ENCODE data around the gene TNFSF13.

Gene TNFSF13

DNA sequence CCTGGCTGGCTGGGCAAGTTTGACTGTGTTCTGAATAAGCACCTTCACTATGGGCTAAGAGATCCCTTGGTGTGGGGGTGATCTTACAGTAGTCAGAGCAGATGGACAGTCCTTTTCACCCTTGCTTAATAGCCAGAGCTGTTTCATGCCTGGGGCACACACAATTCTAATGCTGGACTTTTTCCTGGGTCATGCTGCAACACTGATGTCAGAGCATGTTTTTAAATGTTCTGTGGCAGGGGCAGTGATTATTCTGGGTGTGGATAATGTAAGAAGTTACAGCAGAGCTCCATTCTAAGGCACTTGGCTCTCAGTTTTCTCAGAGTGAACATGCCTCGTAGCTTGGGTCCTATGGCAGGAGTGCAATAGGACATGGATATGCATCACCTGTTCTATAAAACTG is 16.9 kb downstream of the TNFSF13 start:
- no peak for DNase-seq (ENCODE audit: low read depth)

DNA sequence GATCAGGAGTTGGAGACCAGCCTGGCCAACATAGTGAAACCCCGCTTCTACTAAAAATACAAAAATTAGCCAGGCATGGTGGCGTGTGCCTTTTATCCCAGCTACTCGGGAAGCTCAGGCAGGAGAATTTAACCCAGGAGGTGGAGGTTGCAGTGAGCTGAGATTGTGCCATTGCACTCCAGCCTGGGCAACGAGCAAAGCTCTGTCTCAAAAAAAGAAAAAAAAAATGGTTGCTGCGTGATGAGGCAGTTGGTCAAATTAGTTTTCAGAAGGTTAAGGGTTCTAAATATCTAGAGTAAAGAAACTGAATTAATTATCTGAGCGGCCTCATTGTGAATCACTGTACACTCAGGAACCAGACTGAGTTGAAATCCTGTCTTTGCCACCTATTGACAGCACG is 17.4 kb downstream of the TNFSF13 start:
- DNase-seq (ENCODE audit: low read depth), result no peak

DNA sequence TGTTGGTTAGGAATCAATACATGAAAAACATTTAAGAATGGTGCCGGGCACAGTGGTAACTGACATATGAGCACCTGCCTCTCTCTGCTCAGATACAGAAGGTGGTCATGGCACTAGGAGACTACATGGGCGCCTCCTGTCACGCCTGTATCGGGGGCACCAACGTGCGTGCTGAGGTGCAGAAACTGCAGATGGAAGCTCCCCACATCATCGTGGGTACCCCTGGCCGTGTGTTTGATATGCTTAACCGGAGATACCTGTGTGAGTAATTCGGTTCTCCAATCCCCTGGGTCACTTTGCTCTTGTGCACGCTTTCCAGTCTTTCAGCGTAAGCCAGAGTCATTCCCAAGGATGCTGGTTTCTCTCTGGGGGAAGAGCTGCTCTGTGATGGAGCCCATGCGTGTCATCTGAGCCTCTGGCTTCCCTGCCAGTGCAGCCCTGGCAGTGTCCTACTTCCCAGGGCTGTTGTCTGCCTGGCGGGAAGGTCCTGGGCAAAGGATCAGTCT is 17.9 kb downstream of the TNFSF13 start:
- DNase-seq (ENCODE audit: low read depth), result no peak

DNA sequence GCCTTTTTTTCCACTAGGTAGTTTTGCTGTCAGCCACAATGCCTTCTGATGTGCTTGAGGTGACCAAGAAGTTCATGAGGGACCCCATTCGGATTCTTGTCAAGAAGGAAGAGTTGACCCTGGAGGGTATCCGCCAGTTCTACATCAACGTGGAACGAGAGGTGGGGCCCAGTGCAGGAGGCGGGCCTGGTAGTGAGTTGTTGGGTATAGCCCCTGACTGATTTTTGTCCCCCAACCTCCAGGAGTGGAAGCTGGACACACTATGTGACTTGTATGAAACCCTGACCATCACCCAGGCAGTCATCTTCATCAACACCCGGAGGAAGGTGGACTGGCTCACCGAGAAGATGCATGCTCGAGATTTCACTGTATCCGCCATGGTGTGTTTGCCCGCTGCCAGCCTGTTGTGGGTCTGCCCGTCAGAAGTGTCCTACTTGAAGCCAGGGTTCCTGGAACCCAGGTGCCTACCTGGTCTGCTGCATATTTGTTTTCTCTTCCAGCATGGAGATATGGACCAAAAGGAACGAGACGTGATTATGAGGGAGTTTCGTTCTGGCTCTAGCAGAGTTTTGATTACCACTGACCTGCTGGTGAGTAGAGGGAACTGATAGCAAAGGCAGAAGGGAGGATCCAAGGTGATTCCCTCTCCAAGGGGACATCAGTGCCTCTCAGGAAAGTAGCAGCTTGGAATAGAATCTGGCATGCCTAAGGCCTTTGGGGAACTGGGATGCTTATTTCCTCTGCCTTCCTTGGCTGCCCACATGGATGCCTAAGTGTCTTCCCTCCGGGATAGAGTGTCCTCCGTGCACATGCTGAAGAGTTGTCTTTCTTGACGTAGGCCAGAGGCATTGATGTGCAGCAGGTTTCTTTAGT is 19.0 kb downstream of the TNFSF13 start:
- DNase-seq (ENCODE audit: low read depth), result no peak

DNA sequence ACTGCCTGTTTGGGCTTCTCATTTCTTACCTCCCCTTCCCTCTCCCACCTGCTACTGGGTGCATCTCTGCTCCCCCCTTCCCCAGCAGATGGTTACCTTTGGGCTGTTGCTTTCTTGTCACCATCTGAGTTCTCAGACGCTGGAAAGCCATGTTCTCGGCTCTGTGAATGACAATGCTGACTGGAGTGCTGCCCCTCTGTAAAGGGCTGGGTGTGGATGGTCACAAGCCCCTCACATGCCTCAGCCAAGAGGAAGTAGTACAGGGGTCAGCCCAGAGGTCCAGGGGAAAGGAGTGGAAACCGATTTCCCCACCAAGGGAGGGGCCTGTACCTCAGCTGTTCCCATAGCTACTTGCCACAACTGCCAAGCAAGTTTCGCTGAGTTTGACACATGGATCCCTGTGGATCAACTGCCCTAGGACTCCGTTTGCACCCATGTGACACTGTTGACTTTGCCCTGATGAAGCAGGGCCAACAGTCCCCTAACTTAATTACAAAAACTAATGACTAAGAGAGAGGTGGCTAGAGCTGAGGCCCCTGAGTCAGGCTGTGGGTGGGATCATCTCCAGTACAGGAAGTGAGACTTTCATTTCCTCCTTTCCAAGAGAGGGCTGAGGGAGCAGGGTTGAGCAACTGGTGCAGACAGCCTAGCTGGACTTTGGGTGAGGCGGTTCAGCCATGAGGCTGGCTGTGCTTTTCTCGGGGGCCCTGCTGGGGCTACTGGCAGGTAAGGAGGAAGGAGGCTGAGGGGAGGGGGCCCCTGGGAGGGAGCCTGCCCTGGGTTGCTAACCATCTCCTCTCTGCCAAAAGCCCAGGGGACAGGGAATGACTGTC is 20.7 kb downstream of the TNFSF13 start, which contains the start of gene CD68:
CD68 (plus strand) TSS at position 638 of the 833 bp plus-strand sequence; CDS start at position 678, 40 bp downstream.
- DNase-seq (ENCODE audit: low read depth), result peak; percentile 54

DNA sequence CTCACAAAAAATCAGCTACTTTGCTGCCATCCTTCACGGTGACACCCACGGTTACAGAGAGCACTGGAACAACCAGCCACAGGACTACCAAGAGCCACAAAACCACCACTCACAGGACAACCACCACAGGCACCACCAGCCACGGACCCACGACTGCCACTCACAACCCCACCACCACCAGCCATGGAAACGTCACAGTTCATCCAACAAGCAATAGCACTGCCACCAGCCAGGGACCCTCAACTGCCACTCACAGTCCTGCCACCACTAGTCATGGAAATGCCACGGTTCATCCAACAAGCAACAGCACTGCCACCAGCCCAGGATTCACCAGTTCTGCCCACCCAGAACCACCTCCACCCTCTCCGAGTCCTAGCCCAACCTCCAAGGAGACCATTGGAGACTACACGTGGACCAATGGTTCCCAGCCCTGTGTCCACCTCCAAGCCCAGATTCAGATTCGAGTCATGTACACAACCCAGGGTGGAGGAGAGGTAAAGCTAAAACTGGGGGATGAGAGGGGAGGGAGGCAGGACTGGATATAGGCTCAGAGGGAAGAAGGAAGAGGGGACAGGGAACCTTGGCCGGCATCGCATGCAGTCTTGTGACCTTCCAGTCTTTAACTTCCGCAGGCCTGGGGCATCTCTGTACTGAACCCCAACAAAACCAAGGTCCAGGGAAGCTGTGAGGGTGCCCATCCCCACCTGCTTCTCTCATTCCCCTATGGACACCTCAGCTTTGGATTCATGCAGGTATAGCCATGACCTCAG is 21.5 kb downstream of the TNFSF13 start:
- no peak for DNase-seq (ENCODE audit: low read depth)

DNA sequence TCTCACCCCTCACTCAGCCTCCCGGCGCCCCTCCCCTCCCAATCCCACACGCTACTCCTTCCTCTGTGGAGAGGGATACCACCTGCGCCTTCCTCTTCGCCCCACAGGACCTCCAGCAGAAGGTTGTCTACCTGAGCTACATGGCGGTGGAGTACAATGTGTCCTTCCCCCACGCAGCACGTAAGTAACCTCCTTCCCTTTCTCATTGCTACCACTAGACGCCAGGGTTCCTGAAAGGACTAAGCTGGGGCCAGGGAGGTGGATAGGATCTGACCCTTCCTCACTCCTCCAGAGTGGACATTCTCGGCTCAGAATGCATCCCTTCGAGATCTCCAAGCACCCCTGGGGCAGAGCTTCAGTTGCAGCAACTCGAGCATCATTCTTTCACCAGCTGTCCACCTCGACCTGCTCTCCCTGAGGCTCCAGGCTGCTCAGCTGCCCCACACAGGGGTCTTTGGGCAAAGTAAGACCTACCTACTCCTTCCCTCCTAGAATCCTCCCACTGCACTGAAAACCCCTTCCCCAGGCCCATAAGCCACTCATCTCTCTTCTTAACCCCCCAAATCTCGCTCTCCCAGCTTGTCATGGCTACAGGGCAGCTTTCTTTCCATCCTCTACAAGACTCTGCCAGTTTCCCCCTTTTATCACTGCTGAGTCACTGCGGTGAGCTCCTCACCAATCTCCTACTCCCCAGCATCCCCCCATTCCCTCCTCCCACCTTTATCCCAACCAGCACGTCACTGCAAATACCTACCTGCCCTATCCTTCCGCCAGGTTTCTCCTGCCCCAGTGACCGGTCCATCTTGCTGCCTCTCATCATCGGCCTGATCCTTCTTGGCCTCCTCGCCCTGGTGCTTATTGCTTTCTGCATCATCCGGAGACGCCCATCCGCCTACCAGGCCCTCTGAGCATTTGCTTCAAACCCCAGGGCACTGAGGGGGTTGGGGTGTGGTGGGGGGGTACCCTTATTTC is 22.3 kb downstream of the TNFSF13 start:
- no peak for DNase-seq (ENCODE audit: low read depth)

DNA sequence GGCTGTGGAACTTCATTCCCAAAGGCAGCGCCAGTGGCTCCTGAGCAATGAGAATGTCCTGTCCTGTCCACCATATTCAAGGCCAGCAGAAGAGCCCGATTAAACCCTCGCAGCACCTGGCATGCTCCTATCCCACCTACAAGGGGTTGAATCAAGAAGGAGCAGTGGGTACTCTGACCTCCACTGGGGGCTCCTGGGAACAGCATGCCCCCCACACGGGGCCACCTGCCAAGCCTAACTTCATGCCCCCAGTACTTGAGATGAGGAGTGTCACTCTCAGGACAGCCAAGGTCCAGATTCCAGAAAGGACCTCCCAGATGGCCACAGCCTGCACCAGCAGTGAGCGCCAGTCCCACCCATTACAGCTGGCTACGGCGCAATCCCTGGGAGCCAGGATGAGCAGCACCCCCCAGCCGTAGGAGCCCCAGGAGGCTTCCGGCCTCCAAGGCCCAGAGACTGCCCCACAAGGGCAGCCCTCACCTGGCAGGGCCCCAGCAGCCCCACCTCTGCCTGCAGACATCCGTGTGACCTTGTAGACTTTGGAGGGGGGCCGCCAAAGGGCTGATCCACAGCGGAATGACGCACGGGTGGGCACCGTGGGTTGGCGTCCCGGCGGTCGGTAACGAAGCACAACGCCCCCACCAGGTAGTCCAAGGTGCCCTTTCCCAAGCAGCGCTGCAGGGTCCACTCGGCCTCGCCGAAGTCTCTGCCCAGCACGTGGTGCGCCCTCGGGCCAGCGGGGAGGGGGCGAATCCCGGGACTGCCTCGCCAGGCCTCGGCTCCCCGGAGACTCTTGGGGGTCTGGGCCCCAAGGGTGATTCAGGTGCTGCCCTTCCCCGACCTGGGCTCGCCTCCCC is 24.1 kb downstream of the TNFSF13 start:
- no peak for DNase-seq (ENCODE audit: low read depth)

DNA sequence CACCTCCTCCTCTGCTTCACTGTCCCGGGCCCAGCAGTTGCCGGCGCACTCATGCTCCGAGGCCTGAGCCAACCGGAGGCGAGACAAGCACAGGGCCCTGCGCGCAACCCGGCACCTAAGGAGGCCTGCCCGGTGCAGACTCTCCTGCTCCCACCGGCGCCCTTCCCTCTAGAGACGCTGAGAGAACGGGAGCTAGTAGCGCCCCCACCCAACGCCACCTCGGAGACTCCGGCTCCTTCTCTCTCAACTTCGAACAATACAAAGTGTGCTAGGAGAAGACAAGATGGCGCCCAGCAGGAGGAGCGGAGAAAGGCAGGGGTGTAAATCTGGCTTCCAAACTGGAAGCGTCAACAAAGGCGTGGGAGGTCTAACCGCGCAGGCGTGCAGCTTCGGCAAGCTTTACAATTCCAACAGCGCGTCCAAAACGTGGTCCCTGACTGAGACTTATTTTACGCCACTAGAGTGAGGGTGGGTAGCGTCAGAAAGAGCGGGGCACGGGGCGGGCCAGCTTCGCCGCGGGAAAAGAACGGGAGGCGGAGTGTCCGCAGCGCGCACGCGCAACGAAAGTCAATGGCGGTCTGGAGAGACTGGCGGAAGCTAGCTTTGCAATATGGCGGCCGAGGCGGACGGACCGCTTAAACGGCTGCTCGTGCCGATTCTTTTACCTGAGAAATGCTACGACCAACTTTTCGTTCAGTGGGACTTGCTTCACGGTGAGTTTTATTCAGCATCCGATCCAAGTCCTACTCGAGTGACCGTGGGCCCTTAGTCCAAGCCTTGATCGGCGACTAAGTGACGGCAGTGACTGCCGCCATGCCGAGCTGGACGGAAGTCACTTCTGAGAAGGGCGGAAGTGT is 24.9 kb downstream of the TNFSF13 start, which contains the start of gene MPDU1:
MPDU1 (plus strand) TSS at position 600 of the 857 bp plus-strand sequence; CDS start at position 611, 11 bp downstream.
- peak; percentile 93 for DNase-seq (ENCODE audit: low read depth)

DNA sequence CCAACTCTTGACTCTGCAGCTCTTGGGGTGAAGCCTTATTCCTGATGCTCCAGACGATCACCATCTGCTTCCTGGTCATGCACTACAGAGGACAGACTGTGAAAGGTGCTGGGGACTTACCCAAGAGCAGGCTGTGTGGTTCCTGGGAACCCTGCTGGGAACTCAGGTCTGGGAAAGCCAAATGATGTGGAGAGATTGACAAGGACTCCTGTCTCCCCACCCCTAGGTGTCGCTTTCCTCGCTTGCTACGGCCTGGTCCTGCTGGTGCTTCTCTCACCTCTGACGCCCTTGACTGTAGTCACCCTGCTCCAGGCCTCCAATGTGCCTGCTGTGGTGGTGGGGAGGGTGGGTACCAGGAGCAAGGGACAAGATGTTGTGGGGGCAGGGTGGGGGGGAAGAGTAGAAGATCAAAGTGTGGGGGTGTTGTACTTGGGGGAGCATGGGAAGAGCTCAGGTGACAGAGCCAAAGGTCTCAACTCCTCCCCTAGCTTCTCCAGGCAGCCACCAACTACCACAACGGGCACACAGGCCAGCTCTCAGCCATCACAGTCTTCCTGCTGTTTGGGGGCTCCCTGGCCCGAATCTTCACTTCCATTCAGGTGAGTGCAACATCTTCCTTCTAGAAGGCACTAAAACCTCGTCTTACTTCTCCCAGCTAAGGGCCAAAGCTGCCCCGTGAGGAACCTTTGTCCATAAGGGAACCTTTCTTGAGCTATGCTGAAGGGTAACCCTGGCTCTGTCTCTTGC is 28.3 kb downstream of the TNFSF13 start:
- DNase-seq (ENCODE audit: low read depth), result no peak

DNA sequence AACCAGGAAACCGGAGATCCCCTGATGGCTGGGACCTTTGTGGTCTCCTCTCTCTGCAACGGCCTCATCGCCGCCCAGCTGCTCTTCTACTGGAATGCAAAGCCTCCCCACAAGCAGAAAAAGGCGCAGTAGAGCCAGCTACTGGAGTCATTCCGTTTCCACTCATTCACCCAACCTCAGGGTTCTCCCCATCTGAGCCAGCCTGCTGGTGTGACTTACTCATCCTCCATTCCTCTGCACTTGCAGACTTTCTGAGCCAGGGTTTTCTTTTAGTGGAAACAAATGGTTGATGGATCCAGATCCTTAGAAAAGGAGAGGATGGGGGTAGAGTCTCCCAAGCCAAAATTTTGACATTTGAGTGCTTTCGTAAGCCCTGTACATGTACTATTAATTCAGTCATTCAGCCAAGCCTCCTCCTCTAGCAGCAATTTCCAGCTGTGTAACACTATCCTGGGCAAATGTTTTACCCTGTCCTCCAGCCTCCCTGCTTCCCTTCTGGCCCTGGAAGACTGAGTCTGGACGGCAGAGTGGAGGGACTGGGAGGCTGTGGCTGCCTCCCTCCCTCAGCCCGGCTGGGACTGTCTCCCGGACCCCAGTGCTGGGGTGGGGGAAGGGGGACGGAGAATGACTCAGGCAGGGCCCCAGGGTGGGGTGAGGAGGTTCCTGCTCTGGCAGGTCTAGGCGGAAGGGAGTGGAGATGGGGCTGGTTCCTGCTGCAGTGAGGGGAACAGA is 29.0 kb downstream of the TNFSF13 start:
- no peak for DNase-seq (ENCODE audit: low read depth)

DNA sequence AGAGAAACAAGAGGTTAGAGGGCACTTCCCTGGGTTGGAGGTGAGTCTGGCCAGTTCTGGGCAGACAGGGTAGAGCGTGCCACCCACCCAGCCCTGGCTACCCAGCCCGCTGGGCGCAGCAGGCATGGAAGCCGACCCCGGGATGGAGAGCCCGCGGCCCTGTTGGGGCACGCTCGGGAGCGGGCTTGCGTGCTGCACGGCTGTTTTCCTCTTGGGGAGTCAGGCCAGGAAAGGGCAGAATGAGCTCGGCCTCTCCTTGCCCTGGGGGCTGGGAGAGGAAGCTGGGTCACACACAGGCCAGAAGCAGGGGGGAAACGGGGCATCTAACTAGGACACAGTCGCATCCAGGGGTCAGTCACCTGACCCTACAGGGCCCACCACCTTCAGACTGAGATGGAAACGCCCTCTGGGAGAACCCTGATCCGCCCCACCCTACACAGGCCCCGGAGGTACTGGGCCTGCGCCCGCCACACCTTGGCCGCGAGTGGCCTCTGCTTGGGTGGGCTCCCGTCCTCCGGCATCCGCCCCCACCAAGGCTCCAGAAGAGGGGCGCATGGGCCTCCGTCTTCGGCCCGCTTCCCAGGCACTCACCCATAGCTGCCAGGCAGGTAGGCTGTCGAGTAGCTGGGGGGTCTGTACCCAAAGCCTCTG is 30.1 kb downstream of the TNFSF13 start:
- no peak for DNase-seq (ENCODE audit: low read depth)

DNA sequence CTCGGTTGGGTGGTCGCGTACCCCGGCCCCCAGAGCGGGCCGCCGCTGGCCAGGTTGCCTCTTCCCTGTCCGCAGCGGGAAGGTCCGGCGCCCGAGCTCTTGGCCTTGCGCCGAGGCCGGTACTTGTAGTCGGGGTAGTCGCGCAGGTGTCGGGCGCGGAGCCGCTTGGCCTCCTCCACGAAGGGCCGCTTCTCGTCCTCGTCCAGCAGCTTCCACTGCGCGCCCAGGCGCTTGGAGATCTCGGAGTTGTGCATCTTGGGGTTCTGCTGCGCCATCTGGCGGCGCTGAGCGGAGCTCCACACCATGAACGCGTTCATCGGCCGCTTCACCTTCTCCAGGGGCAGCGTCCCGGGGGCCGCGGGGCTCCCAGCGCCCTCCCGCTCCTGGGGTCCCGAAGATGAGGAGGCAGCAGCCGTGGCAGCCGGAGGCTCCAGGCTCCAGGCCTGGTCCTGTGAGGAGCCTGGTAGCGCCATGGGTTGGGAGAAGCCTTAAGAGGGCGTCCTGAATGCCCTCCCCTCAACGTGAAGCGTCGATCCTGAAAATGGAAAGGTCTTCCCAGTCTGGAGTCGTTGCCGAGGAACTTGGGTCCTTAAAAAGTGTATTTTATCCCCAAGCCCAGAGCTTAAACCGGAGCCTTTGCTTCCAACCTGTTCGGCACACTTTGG is 30.8 kb downstream of the TNFSF13 start:
- peak; percentile 49 for DNase-seq (ENCODE audit: low read depth)

DNA sequence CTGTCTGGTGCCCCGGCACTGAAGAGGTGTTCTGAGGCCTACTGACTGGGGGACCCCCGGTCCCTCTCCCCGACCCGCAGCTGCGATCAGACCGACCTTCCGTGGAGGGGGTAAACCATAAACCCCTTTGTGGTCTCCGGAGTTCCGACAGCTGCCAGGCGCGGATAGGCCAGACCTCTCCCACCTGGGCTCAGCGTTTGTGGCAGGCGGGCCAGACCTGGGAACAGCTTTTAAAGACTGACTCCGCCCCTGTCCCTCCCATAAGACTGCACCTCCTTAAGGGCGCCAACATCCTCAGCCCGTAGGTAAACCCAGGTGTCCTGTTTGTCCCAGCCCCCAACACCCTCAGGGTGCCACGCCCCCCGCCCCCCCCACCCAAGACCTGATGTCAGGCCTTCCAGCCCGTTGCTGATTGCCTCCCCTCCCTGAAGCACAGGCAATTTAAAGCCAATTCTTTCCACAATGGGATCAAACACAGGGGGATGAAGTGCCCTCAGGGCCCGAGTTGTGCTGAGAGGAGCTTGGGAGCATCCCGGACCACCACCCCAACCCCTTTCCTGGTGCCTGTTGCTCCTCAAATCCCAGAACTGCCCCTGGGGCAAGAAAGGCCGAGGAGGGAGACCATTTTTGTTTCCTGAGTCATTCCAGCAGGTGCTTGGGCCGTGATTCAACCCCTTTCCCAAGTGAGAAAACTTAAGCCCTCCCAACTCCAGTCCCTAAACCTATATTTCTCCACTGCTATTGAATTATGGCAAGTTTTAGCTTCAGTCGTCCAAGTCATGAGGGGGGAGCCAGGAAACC is 31.5 kb downstream of the TNFSF13 start, which contains the start of gene SOX15:
SOX15 (minus strand) TSS at position 204 of the 801 bp plus-strand sequence. CDS start 418 bp downstream, outside the sequence.
- no peak for DNase-seq (ENCODE audit: low read depth)

DNA sequence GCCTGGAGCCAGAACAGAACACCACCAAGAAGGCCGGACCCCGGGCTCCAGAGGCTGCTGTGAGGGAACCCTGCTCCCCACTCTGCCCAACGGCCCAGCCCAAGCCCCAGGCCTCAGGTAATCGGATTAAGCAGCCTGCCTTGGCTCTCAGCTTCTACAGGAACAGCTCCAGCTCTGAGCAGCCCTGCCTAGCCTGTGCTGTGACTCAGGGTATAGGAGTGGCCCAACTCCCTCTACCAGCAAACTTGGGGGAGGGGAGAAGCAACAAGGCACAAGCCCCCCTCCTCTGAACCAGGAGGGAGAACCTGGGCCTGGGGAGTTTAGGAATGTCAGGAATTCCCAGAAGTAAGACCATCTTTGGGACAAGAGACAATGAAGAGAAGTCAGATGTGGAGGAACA is 32.2 kb downstream of the TNFSF13 start:
- no peak for DNase-seq (ENCODE audit: low read depth)
